SJSA1 (cell line): ENCODE measurements around the gene KRTAP2-3. TPM values are rescaled to one million over a fixed set of nuclear protein-coding genes. Genes with fewer than 3 reads are reported as not detected.
A peak's percentile ranks its signal among the peaks of the same experiment; 100 is the strongest.
"Not testable (repeated sequence)": the region's sequence is repeated elsewhere in the genome, so short reads cannot be mapped to it uniquely, and the experiment has no call there.

Experiments used
- DNase-seq, 2 experiments: peaks; one replicate each; pipeline ENCODE4 v3.0.0-alpha.2; 2015 to 2020; ENCODE audit warnings: low spot score in 2 of 2, low read depth in 1 of 2
- H3K27ac ChIP-seq: fragments of 250-450 bp; sonication (Bioruptor Pico); 2 replicates; pipeline ENCODE4 v1.5.1; 2020; ENCODE audit warnings: mild to moderate bottlenecking, moderate library complexity
- H3K27me3 ChIP-seq: fragments of 250-450 bp; sonication (Bioruptor Pico); replicated peaks from 2 replicates; pipeline ENCODE4 v1.5.1; 2020; ENCODE audit warnings: mild to moderate bottlenecking, moderate library complexity
- H3K36me3 ChIP-seq: fragments of 250-450 bp; sonication (Bioruptor Pico); 2 replicates; pipeline ENCODE4 v1.5.1; 2020; ENCODE audit warnings: mild to moderate bottlenecking
- H3K4me1 ChIP-seq: fragments of 250-450 bp; sonication (Bioruptor Pico); replicated peaks from 2 replicates; pipeline ENCODE4 v1.6.1; 2021; ENCODE audit warnings: mild to moderate bottlenecking
- H3K4me3 ChIP-seq: fragments of 250-450 bp; sonication (Bioruptor Pico); 2 replicates; pipeline ENCODE4 v1.5.1; 2020; ENCODE audit warnings: mild to moderate bottlenecking
- H3K9me3 ChIP-seq: fragments of 250-450 bp; sonication (Bioruptor Pico); replicated peaks from 2 replicates; pipeline ENCODE4 v1.5.1; 2020; ENCODE audit warnings: mild to moderate bottlenecking
- total RNA-seq: library from RNA; depleted of rRNA; stranded (reverse); fragments of >200 nt; shearing (Covaris generic); gene quantifications from 2 replicates; pipeline ENCODE4 v1.2.3, GENCODE V29; 2014; rRNA removed

Gene KRTAP2-3, protein sequence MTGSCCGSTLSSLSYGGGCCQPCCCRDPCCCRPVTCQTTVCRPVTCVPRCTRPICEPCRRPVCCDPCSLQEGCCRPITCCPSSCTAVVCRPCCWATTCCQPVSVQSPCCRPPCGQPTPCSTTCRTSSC
- total RNA-seq = not detected in 2 replicates

DNA sequence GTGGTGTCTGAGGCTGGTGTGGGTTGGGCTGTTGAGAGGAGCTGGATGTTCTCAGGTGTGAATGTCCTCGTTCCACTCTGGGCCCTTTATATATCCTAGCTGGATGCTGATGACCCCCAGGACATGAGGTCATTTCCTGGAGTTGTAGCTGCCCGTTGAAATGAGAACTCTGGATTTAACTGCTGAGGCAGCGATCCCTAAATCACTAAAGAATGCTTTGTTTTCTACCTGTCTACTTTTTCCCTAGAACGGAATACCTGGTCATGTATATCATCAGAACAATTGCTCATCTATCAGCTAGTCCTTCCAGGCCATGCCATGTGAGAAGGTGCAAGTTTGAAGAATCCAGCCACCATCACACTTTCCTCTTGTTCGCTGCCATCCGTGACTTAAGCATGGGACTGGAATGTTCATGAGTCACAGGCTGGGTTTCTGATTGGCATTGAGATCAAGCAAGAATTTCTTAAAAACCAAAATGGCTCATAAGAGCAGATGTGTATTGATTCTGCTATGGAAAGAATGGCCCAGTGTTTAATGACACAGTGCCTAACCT lies at the start of gene KRTAP2-3:
Gene KRTAP2-3, minus strand, starts transcription at position 63 of the 553 bp plus-strand sequence. CDS start 64 bp downstream, outside the sequence.
- peak within 1 kb of the TSS; percentile 97 for H3K27ac ChIP-seq
- no peaks in the 10 kb centered on the region for H3K36me3 ChIP-seq
- peak; percentile 83 to 91 for DNase-seq
- peaks cover 65% of the 10 kb centered on the region for H3K4me1 ChIP-seq
- H3K27me3 ChIP-seq = no peaks in the 10 kb centered on the region
- H3K9me3 ChIP-seq = peaks cover 6% of the 10 kb centered on the region; the same call in 1 of the 2 replicates
- H3K4me3 ChIP-seq = no peak within 1 kb of the TSS

DNA sequence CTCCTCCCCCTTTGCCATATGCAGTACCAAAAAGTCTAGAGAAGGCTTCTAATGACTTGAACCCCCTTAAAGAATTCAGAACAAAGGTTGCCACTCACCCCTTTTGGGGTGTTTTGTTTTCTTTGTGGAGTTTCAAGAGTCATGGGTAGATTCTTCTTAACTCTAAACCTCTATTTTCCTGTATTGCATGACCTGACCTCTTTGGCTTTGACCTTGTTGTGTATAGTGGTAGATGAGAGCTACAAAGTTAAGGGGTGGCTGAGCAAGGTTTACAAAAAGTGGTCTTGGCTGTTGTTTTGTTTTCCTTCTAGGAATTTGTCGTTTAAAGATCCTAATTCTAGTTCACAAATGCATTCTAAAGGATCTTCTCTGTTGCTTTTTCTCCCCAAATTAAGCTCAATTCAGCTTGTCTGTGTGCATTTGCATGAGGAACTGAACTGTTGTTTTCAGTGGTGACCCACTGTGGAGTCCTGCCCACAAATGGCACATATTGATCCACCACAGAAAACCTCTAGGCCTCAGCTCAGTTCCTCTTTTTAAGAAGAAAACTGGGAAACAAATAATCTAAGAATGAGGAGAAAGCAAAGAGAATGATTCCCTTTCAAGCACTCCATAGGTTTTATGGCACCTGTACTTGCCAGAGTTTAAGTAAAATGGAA lies 48.9 kb upstream of the KRTAP2-3 start:
- not testable (repeated sequence) for H3K4me1 ChIP-seq, H3K27me3 ChIP-seq, H3K36me3 ChIP-seq, H3K9me3 ChIP-seq, H3K4me3 ChIP-seq, H3K27ac ChIP-seq, DNase-seq

DNA sequence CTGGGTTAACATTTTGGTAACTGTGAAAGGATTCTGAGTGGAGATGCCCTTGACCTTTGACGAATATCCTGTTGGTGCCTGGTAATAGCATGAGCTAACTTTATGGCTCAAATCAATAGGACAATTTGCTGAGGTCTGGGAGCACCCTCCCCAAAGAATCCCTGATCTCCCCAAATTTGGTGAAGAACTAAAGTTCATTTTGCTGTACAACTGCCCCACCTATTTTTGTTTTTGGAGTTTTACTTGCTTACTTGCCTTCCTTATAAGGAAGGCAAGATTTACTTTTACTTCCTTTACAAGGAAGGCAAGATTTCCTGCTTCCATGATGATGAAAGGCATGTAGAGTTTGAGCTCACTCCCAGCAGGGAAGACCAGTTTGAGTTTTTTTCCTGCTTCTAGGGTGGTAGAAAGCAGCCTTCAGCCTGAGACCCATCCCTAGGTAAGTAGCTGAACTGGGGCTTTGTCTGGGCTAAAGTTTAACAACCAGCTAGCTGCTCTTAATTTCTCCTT lies 48.1 kb upstream of the KRTAP2-3 start:
- H3K9me3 ChIP-seq = no peaks in the 10 kb centered on the region
- no peaks in the 10 kb centered on the region for H3K36me3 ChIP-seq
- H3K27me3 ChIP-seq = no peaks in the 10 kb centered on the region
- no peak overlapping the region for H3K4me3 ChIP-seq
- no peak overlapping the region for H3K27ac ChIP-seq
- DNase-seq = no peak
- peaks cover 15% of the 10 kb centered on the region for H3K4me1 ChIP-seq

DNA sequence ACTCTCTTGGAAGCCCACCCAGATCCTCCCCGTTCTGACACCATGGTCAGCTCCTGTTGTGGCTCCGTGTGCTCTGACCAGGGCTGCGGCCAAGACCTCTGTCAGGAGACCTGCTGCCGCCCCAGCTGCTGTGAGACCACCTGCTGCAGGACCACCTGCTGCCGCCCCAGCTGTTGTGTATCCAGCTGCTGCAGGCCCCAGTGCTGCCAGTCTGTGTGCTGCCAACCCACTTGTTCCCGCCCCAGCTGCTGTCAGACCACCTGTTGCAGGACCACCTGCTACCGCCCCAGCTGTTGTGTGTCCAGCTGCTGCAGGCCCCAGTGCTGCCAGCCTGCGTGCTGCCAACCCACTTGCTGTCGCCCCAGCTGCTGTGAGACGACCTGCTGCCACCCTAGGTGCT lies 45.4 kb upstream of the KRTAP2-3 start, which contains the start of gene KRTAP4-9:
Gene KRTAP4-9, plus strand, starts transcription at position 43 of the 400 bp plus-strand sequence. Its CDS starts 0 bp downstream, at position 43.
- not testable (repeated sequence) for H3K4me3 ChIP-seq, H3K27me3 ChIP-seq, H3K36me3 ChIP-seq, H3K9me3 ChIP-seq, DNase-seq
- Histone ChIP-seq H3K27ac (peak within 1 kb of the TSS; percentile 56), H3K4me1 (peaks cover 15% of the 10 kb centered on the region)

DNA sequence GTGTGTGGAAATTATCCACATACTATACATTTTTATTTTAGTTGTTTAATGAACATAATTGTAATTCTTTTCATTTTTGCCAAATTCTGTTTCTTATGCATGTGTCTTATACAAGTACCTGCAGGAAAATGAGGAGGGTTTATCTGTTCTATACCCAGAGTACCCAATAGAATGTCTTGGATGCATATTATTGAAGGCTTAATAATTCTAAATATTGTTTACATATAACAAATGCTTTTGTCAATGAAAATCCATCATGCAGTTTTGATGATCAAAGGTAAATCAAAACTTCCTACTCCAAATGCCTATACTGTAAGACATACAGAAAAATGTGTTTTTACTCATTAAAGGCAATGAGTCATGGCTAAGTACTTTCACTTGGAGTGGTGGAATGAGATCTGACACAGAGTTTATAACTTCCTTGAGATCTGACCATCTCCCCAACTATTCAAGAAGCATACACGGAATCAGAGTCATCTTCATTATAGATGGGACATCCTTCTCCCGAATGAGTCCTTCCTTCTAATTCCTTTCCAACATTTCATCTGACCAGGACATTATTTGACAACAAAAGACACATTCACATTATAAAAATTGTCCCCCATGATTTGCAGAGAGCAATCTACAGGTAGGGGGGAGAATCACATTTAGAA lies 44.6 kb upstream of the KRTAP2-3 start:
- not testable (repeated sequence) for H3K27me3 ChIP-seq, H3K36me3 ChIP-seq, H3K4me3 ChIP-seq, H3K9me3 ChIP-seq
- DNase-seq = peak in 1 of 2 experiments; percentile 37
- Histone ChIP-seq H3K27ac (peak overlapping the region; percentile 56), H3K4me1 (peaks cover 20% of the 10 kb centered on the region)

DNA sequence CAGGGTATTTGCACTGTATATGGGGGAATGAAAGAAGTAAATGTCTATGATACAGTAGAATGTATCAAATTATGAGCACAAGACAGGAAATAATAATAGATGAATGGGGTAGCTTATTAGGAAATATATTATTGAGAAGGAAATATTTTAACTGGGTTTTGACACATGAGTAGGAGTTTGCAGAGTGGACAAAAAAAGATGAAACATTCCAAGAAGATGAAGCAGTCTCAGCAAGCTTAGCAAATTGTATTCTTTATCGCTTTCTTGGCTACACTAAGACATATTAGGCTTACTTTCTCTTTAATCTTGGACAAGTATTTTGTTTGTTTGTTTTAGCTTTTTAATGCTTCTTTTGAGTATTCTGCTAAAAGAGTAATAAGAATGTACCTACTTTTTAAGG lies 44.0 kb upstream of the KRTAP2-3 start:
- peak in 1 of 2 experiments; percentile 46 for DNase-seq
- H3K27ac ChIP-seq = peak overlapping the region; percentile 56
- no peak overlapping the region for H3K4me3 ChIP-seq
- no peaks in the 10 kb centered on the region for H3K36me3 ChIP-seq
- no peaks in the 10 kb centered on the region for H3K9me3 ChIP-seq
- H3K27me3 ChIP-seq = no peaks in the 10 kb centered on the region
- peaks cover 21% of the 10 kb centered on the region for H3K4me1 ChIP-seq

DNA sequence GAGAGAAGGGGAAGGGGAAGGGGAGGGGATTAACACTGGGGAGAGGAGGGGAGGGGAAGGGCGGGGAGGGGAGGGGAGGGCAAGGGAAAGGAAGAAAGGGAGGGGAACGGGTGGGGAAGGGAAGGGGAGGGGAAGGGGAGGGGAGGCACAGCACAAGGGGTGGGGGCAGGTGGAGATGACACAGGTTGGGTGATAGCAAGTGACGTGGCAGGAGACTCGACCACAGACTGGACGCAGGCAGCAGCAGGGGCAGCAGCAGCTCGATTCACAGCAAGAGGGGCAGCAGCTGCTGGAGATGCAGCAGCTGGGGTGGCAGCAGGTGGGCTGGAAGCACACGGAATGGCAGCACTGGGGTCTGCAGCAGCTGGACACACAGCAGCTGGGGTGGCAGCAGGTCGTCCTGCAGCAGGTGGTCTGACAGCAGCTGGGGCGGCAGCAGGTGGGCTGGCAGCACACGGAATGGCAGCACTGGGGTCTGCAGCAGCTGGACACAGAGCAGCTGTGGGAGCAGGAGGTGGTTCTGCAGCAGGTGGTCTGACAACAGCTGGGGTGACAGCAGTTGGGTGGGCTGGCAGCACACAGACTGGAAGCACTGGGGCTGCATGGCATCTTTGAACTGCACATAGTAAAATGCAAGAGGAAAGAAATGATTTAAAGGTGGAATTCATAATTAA lies 41.8 kb upstream of the KRTAP2-3 start, which contains the start of gene KRTAP4-16:
Gene KRTAP4-16, minus strand, starts transcription at position 624 of the 674 bp plus-strand sequence. Its CDS starts 0 bp downstream, at position 624.
- no peak within 1 kb of the TSS for H3K27ac ChIP-seq
- no peak for DNase-seq
- peaks cover 22% of the 10 kb centered on the region for H3K4me1 ChIP-seq

DNA sequence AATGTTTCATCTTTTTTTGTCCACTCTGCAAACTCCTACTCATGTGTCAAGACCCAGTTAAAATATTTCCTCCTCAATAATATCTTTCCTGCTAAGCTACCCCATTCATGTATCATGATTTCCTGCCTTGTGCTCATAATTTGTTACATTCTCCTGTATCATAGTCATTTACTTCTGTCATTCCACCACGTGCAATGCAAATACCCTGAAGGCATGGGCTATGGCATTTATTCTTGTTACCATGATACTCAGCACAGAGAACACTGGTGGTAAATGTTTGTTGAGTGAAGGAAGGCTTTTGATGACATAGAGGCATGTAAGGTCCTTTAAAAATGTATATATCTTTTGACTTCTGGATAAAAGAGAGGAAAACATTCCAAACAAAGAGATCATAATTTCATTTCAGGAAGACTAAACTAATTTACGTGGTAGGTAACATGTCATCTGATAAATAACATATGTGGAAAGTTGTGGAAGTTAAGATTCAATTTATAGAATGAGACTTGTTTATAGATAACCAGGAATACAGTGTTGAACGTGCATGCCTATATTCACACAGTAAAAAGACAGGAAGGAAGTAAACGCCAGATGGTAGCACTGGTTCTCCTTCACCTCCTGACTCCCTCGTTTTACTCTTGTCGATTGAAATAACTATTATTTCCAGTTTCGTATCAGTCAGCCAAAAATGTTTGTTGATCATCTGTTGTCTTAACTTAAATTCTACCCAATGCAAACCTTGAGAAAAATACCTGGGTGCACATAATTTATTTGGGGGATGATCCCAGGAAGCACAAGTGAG lies 40.0 kb upstream of the KRTAP2-3 start:
- H3K9me3 ChIP-seq, H3K27me3 ChIP-seq, H3K36me3 ChIP-seq, H3K4me3 ChIP-seq: not testable (repeated sequence)
- Histone ChIP-seq H3K4me1 (peaks cover 19% of the 10 kb centered on the region), H3K27ac (peak overlapping the region; percentile 60)
- peak; percentile 57 to 72 for DNase-seq

More for the DNA sequence above, 41.8 kb upstream of the KRTAP2-3 start, which contains the start of gene KRTAP4-16:
- no peaks in the 10 kb centered on the region for H3K27me3 ChIP-seq
- no peak within 1 kb of the TSS for H3K4me3 ChIP-seq
- no peaks in the 10 kb centered on the region for H3K9me3 ChIP-seq
- H3K36me3 ChIP-seq = no peaks in the 10 kb centered on the region

DNA sequence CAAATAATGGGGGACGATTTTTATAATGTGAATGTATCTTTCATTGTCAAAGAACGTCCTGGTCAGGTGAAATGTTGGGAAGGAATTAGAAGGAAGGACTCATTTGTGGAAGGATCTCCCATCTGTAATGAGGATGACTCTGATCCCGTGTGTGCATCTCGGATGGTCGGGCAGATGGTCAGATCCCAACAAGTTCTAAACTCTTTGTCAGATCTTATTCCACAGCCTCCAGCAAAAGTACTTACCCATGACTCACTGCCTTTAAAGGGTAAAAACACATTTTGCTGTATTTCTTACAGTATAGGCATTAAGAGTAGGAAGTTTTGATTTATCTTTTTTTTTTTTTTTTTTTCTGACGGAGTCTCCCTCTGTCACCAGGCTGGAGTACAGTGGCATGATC lies 38.6 kb upstream of the KRTAP2-3 start:
- no peak for DNase-seq
- H3K9me3 ChIP-seq = no peaks in the 10 kb centered on the region
- no peak overlapping the region for H3K27ac ChIP-seq
- H3K4me1 ChIP-seq = peaks cover 16% of the 10 kb centered on the region
- H3K27me3 ChIP-seq = no peaks in the 10 kb centered on the region
- H3K4me3 ChIP-seq = no peak overlapping the region
- H3K36me3 ChIP-seq = no peaks in the 10 kb centered on the region

DNA sequence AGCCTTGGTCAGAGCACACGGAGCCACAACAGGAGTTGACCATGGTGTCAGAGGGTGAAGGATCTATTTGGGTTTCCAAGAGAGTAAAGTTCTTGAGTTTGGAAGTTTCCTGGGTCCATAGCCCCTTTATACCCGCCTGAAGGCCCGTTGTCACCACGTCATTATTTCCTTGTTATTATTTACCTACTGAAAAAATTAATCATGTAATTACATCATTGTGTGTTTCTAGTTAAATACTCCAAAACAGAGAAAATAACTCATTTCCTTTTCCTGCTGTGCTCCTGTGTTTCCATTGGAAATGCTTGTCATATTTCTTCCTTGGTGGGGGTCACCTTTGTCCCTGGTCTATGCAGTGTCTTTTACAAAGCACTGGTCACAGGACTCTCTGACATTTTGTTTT lies 38.1 kb upstream of the KRTAP2-3 start, which contains the start of gene KRTAP4-8:
Gene KRTAP4-8, minus strand, starts transcription at position 101 of the 400 bp plus-strand sequence. Its CDS starts 58 bp downstream, at position 43.
- H3K27ac ChIP-seq = no peak within 1 kb of the TSS
- peaks cover 12% of the 10 kb centered on the region for H3K4me1 ChIP-seq
- no peaks in the 10 kb centered on the region for H3K27me3 ChIP-seq
- no peak for DNase-seq
- no peaks in the 10 kb centered on the region for H3K9me3 ChIP-seq
- H3K4me3 ChIP-seq = no peak within 1 kb of the TSS
- H3K36me3 ChIP-seq = no peaks in the 10 kb centered on the region

DNA sequence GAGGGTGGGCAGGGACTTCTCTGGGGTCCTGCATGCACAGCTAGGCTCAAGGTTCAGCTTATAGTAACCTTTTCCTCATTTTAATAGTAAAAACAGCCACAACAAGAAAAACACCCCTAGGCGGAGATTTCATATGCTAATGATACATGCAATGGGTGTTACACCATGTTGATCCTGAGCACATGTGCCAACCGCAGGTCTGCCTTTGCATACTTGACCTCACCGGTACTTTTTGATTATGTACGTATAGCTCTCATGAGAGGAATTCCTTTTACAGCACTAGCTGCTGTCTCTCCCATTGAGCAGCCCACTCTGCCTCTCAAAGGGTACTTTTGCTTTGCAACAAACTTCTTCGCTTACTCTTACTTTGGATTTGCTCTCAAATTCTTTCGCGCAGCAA lies 36.1 kb upstream of the KRTAP2-3 start:
- DNase-seq = no peak
- H3K27ac ChIP-seq = no peak overlapping the region
- H3K9me3 ChIP-seq = no peaks in the 10 kb centered on the region
- no peaks in the 10 kb centered on the region for H3K27me3 ChIP-seq
- H3K4me3 ChIP-seq = no peak overlapping the region
- no peaks in the 10 kb centered on the region for H3K36me3 ChIP-seq
- peaks cover 12% of the 10 kb centered on the region for H3K4me1 ChIP-seq

DNA sequence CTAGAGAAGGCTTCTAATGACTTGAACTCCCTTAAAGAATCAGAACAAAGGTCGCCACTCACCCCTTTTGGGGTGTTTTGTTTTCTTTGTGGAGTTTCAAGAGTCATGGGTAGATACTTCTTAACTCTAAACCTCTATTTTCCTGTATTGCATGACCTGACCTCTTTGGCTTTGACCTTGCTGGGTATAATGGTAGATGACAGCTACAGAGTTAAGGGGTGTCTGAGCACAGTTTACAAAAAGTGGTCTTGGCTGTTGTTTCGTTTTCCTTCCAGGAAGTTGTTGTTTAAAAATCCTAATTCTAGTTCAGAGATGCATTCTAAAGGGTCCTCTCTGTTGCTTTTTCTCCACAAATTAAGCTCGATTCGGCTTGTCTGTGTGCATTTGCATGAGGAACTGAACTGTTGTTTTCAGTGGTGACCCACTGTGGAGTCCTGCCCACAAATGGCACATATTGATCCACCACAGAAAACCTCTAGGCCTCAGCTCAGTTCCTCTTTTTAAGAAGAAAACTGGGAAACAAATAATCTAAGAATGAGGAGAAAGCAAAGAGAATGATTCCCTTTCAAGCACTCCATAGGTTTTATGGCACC lies 28.9 kb upstream of the KRTAP2-3 start:
- not testable (repeated sequence) for DNase-seq, H3K4me1 ChIP-seq, H3K36me3 ChIP-seq, H3K27me3 ChIP-seq, H3K27ac ChIP-seq, H3K9me3 ChIP-seq, H3K4me3 ChIP-seq
